Prostate gland (tissue), 2 donors: ENCODE measurements around the gene PTPRG.

Source experiments
- POLR2A ChIP-seq: fragments of 450-650 bp; IDR thresholded peaks from one replicate; pipeline ENCODE4 v1.6.1; 2016; ENCODE audit warnings: antibody characterized with exemption, mild to moderate bottlenecking
- TF ChIP-seq, protein P1 (sequence below), 4 experiments: fragments of 200-600 bp in 2 of 4; fragments of 450-650 bp in 2 of 4; sonication (generic) in 2 of 4; IDR thresholded peaks; 1 replicate in 3 of 4; 2 replicates in 1 of 4; pipeline ENCODE4 v1.5.1; 2016 to 2019; ENCODE audit warnings: antibody characterized with exemption in 4 of 4, mild to moderate bottlenecking in 2 of 4, moderate library complexity in 2 of 4

DNA sequence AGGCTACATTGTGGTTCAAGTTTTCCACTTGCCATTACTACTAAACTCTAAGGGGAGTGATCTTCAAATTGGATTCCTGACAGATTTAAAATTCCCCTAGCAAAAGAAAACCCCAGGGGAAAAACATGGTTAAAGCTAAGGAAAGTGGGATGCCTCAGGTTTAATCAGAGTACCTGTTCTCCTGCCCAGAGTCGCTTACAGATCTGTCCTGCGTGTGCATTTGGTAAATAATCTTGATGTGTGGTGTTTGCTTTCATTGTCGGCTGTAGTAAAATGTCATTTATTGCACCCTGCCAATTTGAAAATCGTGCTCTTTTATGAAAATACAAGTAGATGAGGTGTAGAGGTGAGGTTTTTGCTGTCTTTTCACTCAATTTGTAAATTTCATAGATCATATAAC is 323.4 kb downstream of the PTPRG start:
- TF ChIP-seq, protein P1, sequence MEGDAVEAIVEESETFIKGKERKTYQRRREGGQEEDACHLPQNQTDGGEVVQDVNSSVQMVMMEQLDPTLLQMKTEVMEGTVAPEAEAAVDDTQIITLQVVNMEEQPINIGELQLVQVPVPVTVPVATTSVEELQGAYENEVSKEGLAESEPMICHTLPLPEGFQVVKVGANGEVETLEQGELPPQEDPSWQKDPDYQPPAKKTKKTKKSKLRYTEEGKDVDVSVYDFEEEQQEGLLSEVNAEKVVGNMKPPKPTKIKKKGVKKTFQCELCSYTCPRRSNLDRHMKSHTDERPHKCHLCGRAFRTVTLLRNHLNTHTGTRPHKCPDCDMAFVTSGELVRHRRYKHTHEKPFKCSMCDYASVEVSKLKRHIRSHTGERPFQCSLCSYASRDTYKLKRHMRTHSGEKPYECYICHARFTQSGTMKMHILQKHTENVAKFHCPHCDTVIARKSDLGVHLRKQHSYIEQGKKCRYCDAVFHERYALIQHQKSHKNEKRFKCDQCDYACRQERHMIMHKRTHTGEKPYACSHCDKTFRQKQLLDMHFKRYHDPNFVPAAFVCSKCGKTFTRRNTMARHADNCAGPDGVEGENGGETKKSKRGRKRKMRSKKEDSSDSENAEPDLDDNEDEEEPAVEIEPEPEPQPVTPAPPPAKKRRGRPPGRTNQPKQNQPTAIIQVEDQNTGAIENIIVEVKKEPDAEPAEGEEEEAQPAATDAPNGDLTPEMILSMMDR (IDR thresholded peaks at IDR 0.05), result no peak
- TF ChIP-seq POLR2A, result no peak
